NCI-H1694 treated with DMSO at 0.1 percent for 48 hours (cell line): Measurements from ENCODE around the gene PRKCA.

Experiments used
- DNase-seq: peaks from one replicate; lab custom pipeline; 2025; lab: John Stamatoyannopoulos, UW

Gene PRKCA

DNA sequence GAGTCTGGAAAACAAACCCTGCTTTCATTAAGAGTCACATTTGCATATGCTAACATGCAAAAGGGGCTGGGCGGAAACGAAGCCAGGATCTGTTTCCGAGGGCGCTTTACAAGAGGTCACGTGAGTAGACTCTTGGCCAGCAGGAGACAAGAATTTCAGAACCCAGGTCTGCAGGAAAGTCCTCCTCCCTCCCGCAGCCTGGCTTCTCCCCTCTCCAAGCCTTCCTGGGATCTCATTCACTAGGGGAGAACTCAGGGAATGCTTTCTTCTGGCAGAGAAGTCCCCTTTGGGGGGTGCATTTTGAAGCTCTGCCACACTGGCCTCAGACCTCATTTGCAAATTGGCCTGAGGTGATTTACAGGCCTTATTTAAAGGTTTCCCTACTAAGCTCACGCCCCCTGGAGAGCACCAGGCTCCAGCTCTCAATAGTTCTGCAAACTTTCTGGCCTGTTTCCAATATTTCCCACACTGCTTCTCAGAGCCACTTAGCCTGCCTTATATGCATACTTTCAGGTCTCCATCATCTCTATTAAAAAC is 475.3 kb downstream of the PRKCA start:
- DNase-seq, result no peak

- DNase-seq, result no peak
Measured at GRCh38 chr17:66778531-66779236, 476.3 kb downstream of the PRKCA start.

GRCh38 chr17:66779237-66779606 is 476.8 kb downstream of the PRKCA start:
- DNase-seq, result no peak

DNA sequence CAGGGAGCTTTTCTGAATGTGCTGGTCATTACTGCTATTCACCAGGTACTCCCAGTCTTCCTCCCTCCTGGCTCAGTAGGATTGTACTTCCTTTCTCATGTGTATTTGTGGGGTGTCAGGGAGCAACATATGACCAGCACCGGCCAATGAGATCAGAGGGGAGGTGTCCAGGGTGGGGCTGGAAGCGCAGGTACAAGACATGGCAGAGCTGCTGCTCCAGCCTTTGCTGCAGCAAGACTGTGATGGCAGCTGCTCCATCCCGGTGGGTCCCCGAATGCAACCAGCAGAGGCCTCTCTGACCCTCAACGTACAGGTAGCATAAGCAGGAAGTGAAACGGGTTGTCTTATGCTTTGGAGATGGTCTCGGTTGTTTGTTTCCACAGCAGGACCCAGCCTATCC is 478.7 kb downstream of the PRKCA start:
- DNase-seq, result no peak

DNA sequence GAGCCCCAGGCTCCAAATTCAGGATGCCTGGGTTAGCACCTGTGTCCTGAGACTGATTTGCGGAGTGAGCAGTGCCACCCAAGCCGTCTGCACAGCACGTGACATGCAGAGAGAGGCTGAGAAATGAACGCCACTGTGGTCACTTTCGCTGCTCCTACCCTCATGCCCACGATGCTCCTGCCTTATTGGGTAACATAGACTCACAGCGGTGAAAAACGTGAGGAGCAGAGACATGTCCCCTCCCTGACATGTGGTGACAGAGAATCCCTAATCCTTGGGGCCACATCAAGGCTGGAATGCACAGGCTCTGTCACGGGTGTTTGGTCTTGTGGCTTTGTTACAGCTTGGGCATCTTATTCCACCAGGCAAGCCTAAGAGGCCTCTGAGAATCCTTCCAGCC is 480.4 kb downstream of the PRKCA start:
- no peak for DNase-seq

GRCh38 chr17:66783656-66784381 is 481.4 kb downstream of the PRKCA start:
- DNase-seq, result no peak

GRCh38 chr17:66784621-66785364 is 482.4 kb downstream of the PRKCA start:
- DNase-seq, result no peak

- no peak for DNase-seq
Measured at GRCh38 chr17:66786107-66786506, 483.7 kb downstream of the PRKCA start.

- no peak for DNase-seq
Measured at GRCh38 chr17:66787914-66788313, 485.5 kb downstream of the PRKCA start.

- no peak for DNase-seq
Measured at GRCh38 chr17:66789093-66789492, 486.7 kb downstream of the PRKCA start.

GRCh38 chr17:66789961-66790437 is 487.6 kb downstream of the PRKCA start:
- no peak for DNase-seq

DNA sequence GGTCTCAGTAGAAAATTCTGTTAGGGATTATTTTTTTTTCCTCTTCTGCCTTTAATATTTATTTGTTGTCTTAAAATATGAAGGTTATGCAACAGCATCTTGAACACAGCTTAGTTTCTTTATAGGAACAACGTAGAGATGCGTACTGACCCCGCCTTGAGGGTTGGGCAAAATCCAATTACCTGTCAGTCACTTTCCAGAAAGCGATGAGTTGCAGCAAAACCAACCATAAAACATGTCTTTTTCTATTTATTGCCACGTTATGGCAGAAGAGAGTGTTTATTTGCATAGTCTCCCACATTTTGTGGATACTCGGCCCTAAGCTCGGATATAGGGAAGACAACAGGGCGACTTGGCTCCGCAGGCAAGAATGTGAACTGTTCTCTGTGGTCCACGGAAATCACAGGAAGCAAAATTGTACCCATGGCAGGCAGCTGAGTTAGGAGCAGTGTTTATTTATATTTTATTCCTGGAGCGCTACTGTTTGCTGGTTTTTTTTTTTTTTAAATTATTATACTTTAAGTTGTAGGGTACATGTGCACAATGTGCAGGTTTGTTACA is 488.2 kb downstream of the PRKCA start:
- no peak for DNase-seq

GRCh38 chr17:66791347-66791746 is 488.9 kb downstream of the PRKCA start:
- no peak for DNase-seq

GRCh38 chr17:66793814-66794213 is 491.4 kb downstream of the PRKCA start:
- no peak for DNase-seq

DNA sequence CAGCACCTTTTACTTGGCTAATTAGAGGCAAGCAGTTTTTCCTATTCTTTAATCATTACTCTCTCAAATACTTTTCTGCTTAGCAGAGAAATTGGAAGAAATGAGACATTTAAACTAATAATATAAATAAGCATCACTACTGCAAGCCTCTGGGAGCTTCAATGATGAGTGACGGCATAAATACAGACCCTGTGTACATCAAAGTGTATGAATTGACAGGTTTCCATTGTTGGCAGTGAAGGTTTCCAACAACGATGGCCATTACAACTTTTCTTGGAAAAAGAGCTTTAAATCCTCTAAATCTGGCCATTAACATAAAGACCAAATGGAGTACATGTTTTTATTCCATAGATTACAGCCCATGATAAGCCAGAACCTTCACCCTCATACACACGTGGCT is 493.1 kb downstream of the PRKCA start:
- DNase-seq, result no peak

DNA sequence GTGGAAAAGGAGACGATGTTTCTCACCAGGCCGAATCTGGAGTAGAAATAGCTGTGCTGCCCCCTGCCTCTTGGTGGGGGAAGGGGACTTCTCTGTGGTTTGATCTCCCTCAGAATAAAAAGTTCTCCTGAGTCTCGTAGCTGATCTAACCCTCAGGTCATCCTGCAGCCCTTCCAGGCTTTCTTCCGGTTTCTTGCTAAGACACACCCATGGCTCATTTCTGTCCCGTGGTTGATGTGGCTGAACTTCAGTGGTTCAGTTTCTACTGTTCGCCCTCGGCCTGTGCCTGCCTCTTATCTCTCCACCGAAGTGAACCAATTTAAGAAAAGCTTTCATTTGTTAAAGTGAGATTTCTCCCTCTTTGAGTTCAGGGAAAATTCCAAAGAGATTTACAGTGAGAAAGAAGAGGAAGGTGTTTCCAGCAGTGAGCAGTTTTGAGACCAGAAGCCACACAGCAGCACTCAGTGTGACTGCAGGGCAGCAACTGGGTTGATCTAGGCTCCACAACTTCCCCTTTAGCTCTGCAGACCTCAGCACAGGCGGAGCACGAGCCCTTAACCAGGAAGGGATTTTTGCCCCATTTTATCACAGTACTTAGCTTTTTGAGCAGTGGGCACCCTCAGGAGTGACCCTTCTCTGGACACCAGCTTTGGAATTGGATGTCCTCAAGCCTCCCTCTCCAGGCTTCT is 497.6 kb downstream of the PRKCA start:
- no peak for DNase-seq

- no peak for DNase-seq
Measured at GRCh38 chr17:66803474-66803951, 501.1 kb downstream of the PRKCA start.

GRCh38 chr17:66805567-66805966 is 503.2 kb downstream of the PRKCA start:
- no peak for DNase-seq

GRCh38 chr17:66807182-66807581 is 504.8 kb downstream of the PRKCA start:
- no peak for DNase-seq

- no peak for DNase-seq
Measured at GRCh38 chr17:66809408-66809807, 507.0 kb downstream of the PRKCA start.

DNA sequence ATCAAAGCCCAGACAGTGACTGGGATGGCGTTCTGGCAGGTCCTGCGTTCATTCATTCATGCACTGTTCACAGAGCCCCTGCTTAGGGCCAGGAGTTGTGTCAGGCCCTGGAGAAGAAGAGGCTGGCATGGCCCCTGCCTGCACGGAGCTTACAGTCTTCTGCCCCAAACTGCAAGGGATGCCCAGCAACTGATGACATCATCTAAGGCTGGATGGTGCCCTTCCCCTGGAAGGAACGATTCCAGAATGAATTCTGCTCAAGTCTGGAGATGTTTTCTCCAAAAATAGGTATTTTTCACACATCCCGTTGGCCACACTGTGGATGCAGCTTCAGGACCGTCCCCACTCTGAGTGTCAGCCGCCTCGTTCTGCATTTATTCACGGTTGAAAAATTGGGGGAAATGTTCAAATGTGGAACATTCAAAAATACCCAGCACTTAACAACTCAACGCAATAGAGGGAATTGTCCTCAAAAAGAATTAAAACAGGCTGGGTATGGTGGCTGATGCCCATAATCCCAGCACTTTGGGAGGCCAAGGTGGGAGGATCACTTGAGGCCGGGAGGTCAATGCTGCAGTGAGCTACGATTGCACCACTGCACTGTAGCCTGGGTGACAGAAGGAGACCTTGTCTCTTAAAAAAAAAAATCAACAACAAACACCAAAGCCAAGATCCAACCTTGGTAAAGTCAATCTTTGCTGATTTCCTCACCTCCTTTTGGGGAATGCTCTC is 508.7 kb downstream of the PRKCA start:
- no peak for DNase-seq
